ENCODE results near the gene FOXA3. TPM values are rescaled to one million over a fixed set of nuclear protein-coding genes. Genes with fewer than 3 reads are reported as not detected.

FOXA3 gene
- total RNA-seq, 1 donor from 2014 or later = 7.3 TPM

DNA sequence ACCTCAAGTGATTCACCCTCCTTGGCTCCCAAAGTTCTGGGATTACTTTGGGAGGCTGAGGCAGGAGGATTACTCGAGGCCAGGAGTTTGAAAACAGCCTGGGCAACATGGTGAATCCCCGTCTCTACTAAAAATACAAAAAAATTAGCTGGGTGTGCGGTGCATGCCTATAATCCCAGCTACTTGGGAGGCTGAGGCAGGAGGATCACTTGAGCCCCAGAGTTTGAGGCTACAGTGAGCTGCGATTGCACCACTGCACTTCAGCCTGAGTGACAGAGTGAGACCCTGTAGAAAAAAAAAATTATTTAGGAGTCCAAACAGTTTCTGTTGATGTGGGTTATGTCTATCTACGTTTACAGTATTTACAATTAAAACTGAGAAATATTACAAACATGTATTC lies 6.7 kb downstream of the FOXA3 start:
- H3F3A ChIP-seq (ENCODE audit: low read depth) = peaks cover 2% of the 10 kb centered on the region
- no peak overlapping the region for H2AFZ ChIP-seq (replicated peaks)
- Mint-ChIP-seq H3K4me1 (peaks cover 19% of the 10 kb centered on the region), H3K4me3 (no peak overlapping the region), H3K27ac (no peak overlapping the region), H3K9me3 (peaks cover 2% of the 10 kb centered on the region), H3K36me3 (no peaks in the 10 kb centered on the region), H3K27me3 (ENCODE audit: insufficient read depth, low read depth) (peaks cover 27% of the 10 kb centered on the region)
- H3K79me2 ChIP-seq (ENCODE audit: low read depth) = peaks cover 6% of the 10 kb centered on the region
- no peak overlapping the region for H3K9ac ChIP-seq
- H3K27me3 ChIP-seq = no peaks in the 10 kb centered on the region
- no peak for DNase-seq (ENCODE audit: low spot score)
- no peaks in the 10 kb centered on the region for H3K4me1 ChIP-seq
- H3K4me2 ChIP-seq = no peak overlapping the region
- no peak overlapping the region for H3K27ac ChIP-seq
- no peak overlapping the region for H3K4me3 ChIP-seq
- no peaks in the 10 kb centered on the region for H4K20me1 ChIP-seq (ENCODE audit: low read depth)
- no peaks in the 10 kb centered on the region for H3K36me3 ChIP-seq
- no peak for TF ChIP-seq EZH2 (IDR thresholded peaks at IDR 0.05)
- TF ChIP-seq, protein P1, sequence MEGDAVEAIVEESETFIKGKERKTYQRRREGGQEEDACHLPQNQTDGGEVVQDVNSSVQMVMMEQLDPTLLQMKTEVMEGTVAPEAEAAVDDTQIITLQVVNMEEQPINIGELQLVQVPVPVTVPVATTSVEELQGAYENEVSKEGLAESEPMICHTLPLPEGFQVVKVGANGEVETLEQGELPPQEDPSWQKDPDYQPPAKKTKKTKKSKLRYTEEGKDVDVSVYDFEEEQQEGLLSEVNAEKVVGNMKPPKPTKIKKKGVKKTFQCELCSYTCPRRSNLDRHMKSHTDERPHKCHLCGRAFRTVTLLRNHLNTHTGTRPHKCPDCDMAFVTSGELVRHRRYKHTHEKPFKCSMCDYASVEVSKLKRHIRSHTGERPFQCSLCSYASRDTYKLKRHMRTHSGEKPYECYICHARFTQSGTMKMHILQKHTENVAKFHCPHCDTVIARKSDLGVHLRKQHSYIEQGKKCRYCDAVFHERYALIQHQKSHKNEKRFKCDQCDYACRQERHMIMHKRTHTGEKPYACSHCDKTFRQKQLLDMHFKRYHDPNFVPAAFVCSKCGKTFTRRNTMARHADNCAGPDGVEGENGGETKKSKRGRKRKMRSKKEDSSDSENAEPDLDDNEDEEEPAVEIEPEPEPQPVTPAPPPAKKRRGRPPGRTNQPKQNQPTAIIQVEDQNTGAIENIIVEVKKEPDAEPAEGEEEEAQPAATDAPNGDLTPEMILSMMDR (IDR thresholded peaks at IDR 0.05) = no peak
- TF ChIP-seq EZH2phosphoT487 (IDR thresholded peaks at IDR 0.05) = no peak
- no peaks in the 10 kb centered on the region for H3K9me3 ChIP-seq (ENCODE audit: low read depth)

DNA sequence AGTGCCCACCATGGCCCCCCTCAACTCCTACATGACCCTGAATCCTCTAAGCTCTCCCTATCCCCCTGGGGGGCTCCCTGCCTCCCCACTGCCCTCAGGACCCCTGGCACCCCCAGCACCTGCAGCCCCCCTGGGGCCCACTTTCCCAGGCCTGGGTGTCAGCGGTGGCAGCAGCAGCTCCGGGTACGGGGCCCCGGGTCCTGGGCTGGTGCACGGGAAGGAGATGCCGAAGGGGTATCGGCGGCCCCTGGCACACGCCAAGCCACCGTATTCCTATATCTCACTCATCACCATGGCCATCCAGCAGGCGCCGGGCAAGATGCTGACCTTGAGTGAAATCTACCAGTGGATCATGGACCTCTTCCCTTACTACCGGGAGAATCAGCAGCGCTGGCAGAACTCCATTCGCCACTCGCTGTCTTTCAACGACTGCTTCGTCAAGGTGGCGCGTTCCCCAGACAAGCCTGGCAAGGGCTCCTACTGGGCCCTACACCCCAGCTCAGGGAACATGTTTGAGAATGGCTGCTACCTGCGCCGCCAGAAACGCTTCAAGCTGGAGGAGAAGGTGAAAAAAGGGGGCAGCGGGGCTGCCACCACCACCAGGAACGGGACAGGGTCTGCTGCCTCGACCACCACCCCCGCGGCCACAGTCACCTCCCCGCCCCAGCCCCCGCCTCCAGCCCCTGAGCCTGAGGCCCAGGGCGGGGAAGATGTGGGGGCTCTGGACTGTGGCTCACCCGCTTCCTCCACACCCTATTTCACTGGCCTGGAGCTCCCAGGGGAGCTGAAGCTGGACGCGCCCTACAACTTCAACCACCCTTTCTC lies 8.2 kb downstream of the FOXA3 start:
- Histone ChIP-seq H3F3A (ENCODE audit: low read depth) (no peaks in the 10 kb centered on the region), H3K4me1 (peaks cover 12% of the 10 kb centered on the region), H2AFZ (replicated peaks) (no peak overlapping the region), H3K4me3 (no peak overlapping the region), H4K20me1 (ENCODE audit: low read depth) (no peaks in the 10 kb centered on the region), H3K4me2 (no peak overlapping the region), H3K27me3 (no peaks in the 10 kb centered on the region), H3K9me3 (ENCODE audit: low read depth) (no peaks in the 10 kb centered on the region), H3K27ac (no peak overlapping the region), H3K36me3 (no peaks in the 10 kb centered on the region), H3K79me2 (ENCODE audit: low read depth) (peaks cover 5% of the 10 kb centered on the region), H3K9ac (no peak overlapping the region)
- Mint-ChIP-seq H3K36me3 (no peaks in the 10 kb centered on the region), H3K4me3 (no peak overlapping the region), H3K4me1 (peaks cover 29% of the 10 kb centered on the region), H3K9me3 (peaks cover 2% of the 10 kb centered on the region), H3K27ac (no peak overlapping the region), H3K27me3 (ENCODE audit: insufficient read depth, low read depth) (peaks cover 17% of the 10 kb centered on the region)
- no peak for DNase-seq (ENCODE audit: low spot score)
- TF ChIP-seq, protein P1 (IDR thresholded peaks at IDR 0.05) = no peak
- TF ChIP-seq EZH2 (IDR thresholded peaks at IDR 0.05) = no peak
- TF ChIP-seq EZH2phosphoT487 (IDR thresholded peaks at IDR 0.05) = no peak

DNA sequence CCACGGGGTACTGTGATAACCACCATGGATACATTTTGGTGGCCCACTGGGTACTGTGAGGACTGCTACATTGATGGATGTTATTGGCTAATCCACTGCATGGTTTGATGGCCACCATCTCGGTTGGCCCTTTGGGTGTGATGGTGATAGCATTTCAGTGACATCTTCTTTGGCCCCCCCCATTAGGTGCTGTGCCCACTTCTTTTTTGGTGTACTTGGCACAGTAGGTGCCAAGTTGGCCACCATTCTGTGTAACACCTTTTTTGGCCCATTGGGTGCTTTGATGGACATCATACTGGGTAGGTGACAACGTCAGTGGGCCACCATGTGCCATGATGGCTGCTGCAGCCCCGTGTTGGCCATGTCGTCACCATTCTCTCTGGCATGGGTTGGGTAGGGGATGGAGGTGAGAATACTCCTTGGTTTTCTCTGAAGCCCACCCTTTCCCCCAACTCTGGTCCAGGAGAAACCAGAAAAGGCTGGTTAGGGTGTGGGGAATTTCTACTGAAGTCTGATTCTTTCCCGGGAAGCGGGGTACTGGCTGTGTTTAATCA lies 9.2 kb downstream of the FOXA3 start:
- H3K4me1 ChIP-seq = peaks cover 12% of the 10 kb centered on the region
- H3K9me3 ChIP-seq (ENCODE audit: low read depth) = no peaks in the 10 kb centered on the region
- no peak overlapping the region for H2AFZ ChIP-seq (replicated peaks)
- peaks cover 5% of the 10 kb centered on the region for H3K79me2 ChIP-seq (ENCODE audit: low read depth)
- H3K36me3 ChIP-seq = no peaks in the 10 kb centered on the region
- H3K4me3 ChIP-seq = no peak overlapping the region
- no peaks in the 10 kb centered on the region for H3K27me3 ChIP-seq
- no peak overlapping the region for H3K4me2 ChIP-seq
- DNase-seq (ENCODE audit: low spot score) = no peak
- no peak overlapping the region for H3K27ac ChIP-seq
- Mint-ChIP-seq H3K27me3 (ENCODE audit: insufficient read depth, low read depth) (peaks cover 12% of the 10 kb centered on the region), H3K4me3 (peak overlapping the region; percentile 46), H3K27ac (no peak overlapping the region), H3K36me3 (no peaks in the 10 kb centered on the region), H3K9me3 (peaks cover 2% of the 10 kb centered on the region), H3K4me1 (peaks cover 35% of the 10 kb centered on the region)
- H3F3A ChIP-seq (ENCODE audit: low read depth) = no peaks in the 10 kb centered on the region
- H4K20me1 ChIP-seq (ENCODE audit: low read depth) = no peaks in the 10 kb centered on the region
- TF ChIP-seq EZH2phosphoT487 (IDR thresholded peaks at IDR 0.05) = no peak
- TF ChIP-seq, protein P1 (IDR thresholded peaks at IDR 0.05) = no peak
- no peak for TF ChIP-seq EZH2 (IDR thresholded peaks at IDR 0.05)
- no peak overlapping the region for H3K9ac ChIP-seq

Data from neural progenitor cell (in vitro differentiated cells).